Pancreas (tissue), 10 donors: ENCODE results near the gene PTPRQ. TPM values are rescaled to one million over a fixed set of nuclear protein-coding genes. Genes with fewer than 3 reads are reported as not detected.

Experiments
- ATAC-seq, 4 donors: fragments of 200-7000 bp; cut with Tn5 transposase; one replicate each; pipeline versions ENCODE4 v1.8.0 to v1.9.1; 2020; ENCODE audit warnings: mild to moderate bottlenecking in 4 of 4, moderate library complexity in 4 of 4
- DNase-seq, 6 donors: peaks; one replicate each; pipeline ENCODE4 v3.0.0-alpha.2; 2020
- FAIRE-seq: peaks from 2 replicates; lab custom pipeline; 2012; peaks lifted over from hg19 to GRCh38; lab: Jason Lieb, UNC
- H3K27ac ChIP-seq, 4 donors: fragments of 200-600 bp; sonication (generic); 1 replicate in 3 of 4; 2 replicates in 1 of 4; pipeline versions ENCODE4 v1.5.0 to v1.8.0; 2020
- H3K27me3 ChIP-seq, 4 donors: fragments of 200-600 bp; one replicate each; pipeline ENCODE4 v1.8.0; 2021
- H3K36me3 ChIP-seq, 3 donors: fragments of 200-600 bp; sonication (generic) in 1 of 3; one replicate each; pipeline versions ENCODE4 v1.5.0 to v1.8.0; 2020 to 2021
- H3K4me1 ChIP-seq, 3 donors: fragments of 200-600 bp; one replicate each; pipeline ENCODE4 v1.8.0; 2021
- H3K4me3 ChIP-seq, 4 donors: fragments of 200-600 bp; sonication (generic) in 2 of 4; one replicate each; pipeline versions ENCODE4 v1.5.0 to v1.8.0; 2020 to 2021
- H3K9me3 ChIP-seq, 4 donors: fragments of 200-600 bp; one replicate each; pipeline ENCODE4 v1.8.0; 2021
- WGBS, 2 donors: extraction: QIAGEN DNeasy Blood & Tissue Kit; methylation state at CpG; one replicate each; pipeline ENCODE4 v1.1.7; 2013; 5-methylcytosine and 5-hydroxymethylcytosine counted together
- intact Hi-C, 3 donors: fragments of 100-400 bp; cut with DNase I; formaldehyde crosslinking; loops; one replicate each; pipeline versions ENCODE4 v1.11.1 to v1.14.2; 2022
- polyA plus RNA-seq, 2 donors: library from polyadenylated mRNA; stranded (reverse); fragments of 200-250 nt; gene quantifications; one replicate each; pipeline ENCODE4 v1.2.3, GENCODE V29; 2013
- total RNA-seq, 6 donors: library from RNA; stranded (reverse); fragmentation: NEBNext Ultra II Directional in 4 of 6; extraction: Animal tissue kit (Norgen Biotek cat#: 25700) in 4 of 6; gene quantifications; one replicate each; pipeline versions ENCODE4 v1.2.1 to v1.2.4, GENCODE V29; 2021 to 2023
- TF ChIP-seq, protein P1 (sequence below), 4 donors: fragments of 200-600 bp; sonication (generic) in 3 of 4; IDR thresholded peaks; one replicate each; pipeline versions ENCODE4 v1.5.0 to v1.8.0; 2021; ENCODE audit warnings: antibody characterized with exemption in 4 of 4
- donor health status: healthy with polysubstance abuse.
- donor health status: DM: no; HTN: no; CAD: no; lungs with moderate emphysema.
- donor health status: DM: no; HTN: no; CAD: no.
- donor health status: control.
- donor health status: control.
- donor health status: Bipolar disorder and iron deficiency.
- donor health status: DM: yes; HTN: yes; CAD: no.
- donor health status: DM: no; HTN: no; CAD: no.
- donor health status: DM: no; HTN: no; CAD: no.
- donor health status: DM: yes; HTN: yes; CAD: no.

Gene PTPRQ
- total and polyA plus RNA-seq, 8 donors: 0.09 to 0.91 (median 0.43) TPM

GRCh38 chr12:80702889-80703805, 259.1 kb downstream of the PTPRQ start:
- Histone ChIP-seq H3K27me3 (no peaks in the 10 kb centered on the region), H3K27ac (no peak overlapping the region), H3K9me3 (no peaks in the 10 kb centered on the region), H3K4me1 (no peaks in the 10 kb centered on the region), H3K36me3 (no peaks in the 10 kb centered on the region), H3K4me3 (no peak overlapping the region)
- FAIRE-seq (no peak), DNase-seq (no peak), ATAC-seq (peak in 3 of 4 donors; percentile 37 to 71 (median 56))
- TF ChIP-seq, protein P1, sequence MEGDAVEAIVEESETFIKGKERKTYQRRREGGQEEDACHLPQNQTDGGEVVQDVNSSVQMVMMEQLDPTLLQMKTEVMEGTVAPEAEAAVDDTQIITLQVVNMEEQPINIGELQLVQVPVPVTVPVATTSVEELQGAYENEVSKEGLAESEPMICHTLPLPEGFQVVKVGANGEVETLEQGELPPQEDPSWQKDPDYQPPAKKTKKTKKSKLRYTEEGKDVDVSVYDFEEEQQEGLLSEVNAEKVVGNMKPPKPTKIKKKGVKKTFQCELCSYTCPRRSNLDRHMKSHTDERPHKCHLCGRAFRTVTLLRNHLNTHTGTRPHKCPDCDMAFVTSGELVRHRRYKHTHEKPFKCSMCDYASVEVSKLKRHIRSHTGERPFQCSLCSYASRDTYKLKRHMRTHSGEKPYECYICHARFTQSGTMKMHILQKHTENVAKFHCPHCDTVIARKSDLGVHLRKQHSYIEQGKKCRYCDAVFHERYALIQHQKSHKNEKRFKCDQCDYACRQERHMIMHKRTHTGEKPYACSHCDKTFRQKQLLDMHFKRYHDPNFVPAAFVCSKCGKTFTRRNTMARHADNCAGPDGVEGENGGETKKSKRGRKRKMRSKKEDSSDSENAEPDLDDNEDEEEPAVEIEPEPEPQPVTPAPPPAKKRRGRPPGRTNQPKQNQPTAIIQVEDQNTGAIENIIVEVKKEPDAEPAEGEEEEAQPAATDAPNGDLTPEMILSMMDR (IDR thresholded peaks at IDR 0.05): no peak
- intact Hi-C loops: no loop called here
- WGBS, 2 donors: 33 to 44% methylated on average over 12 of the region's 12 CpGs

DNA sequence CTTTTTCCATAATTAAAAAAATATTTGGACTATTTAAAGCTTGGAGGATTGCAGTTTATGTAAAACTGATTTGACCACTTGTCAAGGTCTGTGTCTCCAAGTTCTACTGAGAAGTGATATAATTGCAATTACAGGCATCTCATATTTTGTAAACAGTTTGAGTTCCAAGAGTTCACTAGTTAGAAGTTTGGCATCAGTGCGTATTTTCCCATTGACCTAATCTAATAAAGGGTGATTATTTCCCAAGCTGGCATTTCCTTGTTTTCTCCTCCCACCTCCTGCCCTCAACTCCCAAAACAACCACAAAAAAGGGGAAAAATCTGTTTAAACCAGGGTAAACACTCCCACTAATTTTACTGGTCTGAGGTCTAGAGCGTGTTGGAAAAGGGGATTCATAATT, 260.4 kb downstream of the PTPRQ start:
- TF ChIP-seq, protein P1 (IDR thresholded peaks at IDR 0.05): no peak
- Histone ChIP-seq H3K4me1 (no peaks in the 10 kb centered on the region), H3K36me3 (no peaks in the 10 kb centered on the region), H3K4me3 (no peak overlapping the region), H3K27me3 (peaks cover 0 to 3% (median 0%) of the 10 kb centered on the region in 4 donors), H3K27ac (no peak overlapping the region), H3K9me3 (no peaks in the 10 kb centered on the region)
- DNase-seq (no peak), ATAC-seq (no peak), FAIRE-seq (no peak)
- WGBS, 2 donors: 59 to 69% methylated on average over 2 of the region's 2 CpGs
- intact Hi-C loops: no loop called here

- FAIRE-seq (no peak), ATAC-seq (no peak), DNase-seq (no peak)
- 41 to 47% methylated on average over 4 of the region's 4 CpGs for WGBS, 2 donors
- intact Hi-C loops: no loop called here
- no peaks in the 10 kb centered on the region for H3K9me3 ChIP-seq
- H3K27me3 ChIP-seq: peaks cover 0 to 6% (median 0%) of the 10 kb centered on the region in 4 donors
- H3K27ac ChIP-seq: no peak within 1 kb of the TSS
- no peaks in the 10 kb centered on the region for H3K4me1 ChIP-seq
- TF ChIP-seq, protein P1 (IDR thresholded peaks at IDR 0.05): no peak
- H3K36me3 ChIP-seq: no peaks in the 10 kb centered on the region
- no peak within 1 kb of the TSS for H3K4me3 ChIP-seq
Measured at GRCh38 chr12:80707126-80707829, 263.2 kb downstream of the PTPRQ start, which contains the start of gene MYF6. Gene MYF6 (plus strand): TSS chr12:80707634. CDS start chr12:80707720, 86 bp downstream.

DNA sequence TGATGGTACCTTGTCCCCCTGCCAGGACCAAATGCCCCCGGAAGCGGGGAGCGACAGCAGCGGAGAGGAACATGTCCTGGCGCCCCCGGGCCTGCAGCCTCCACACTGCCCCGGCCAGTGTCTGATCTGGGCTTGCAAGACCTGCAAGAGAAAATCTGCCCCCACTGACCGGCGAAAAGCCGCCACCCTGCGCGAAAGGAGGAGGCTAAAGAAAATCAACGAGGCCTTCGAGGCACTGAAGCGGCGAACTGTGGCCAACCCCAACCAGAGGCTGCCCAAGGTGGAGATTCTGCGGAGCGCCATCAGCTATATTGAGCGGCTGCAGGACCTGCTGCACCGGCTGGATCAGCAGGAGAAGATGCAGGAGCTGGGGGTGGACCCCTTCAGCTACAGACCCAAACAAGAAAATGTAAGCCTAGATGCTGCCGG, 263.8 kb downstream of the PTPRQ start:
- ATAC-seq (no peak), FAIRE-seq (no peak), DNase-seq (peak in 2 of 6 donors; percentile 46 to 55)
- no peaks in the 10 kb centered on the region for H3K9me3 ChIP-seq
- H3K27me3 ChIP-seq: peaks cover 0 to 9% (median 0%) of the 10 kb centered on the region in 4 donors
- H3K4me3 ChIP-seq: no peak overlapping the region
- TF ChIP-seq, protein P1 (IDR thresholded peaks at IDR 0.05): no peak
- H3K36me3 ChIP-seq: no peaks in the 10 kb centered on the region
- H3K27ac ChIP-seq: no peak overlapping the region
- 17 to 22% methylated on average over 21 of the region's 21 CpGs for WGBS, 2 donors
- no peaks in the 10 kb centered on the region for H3K4me1 ChIP-seq
- intact Hi-C loops: no loop called here
